Heart left ventricle (tissue), 13 donors: ENCODE results near the gene NEK7.

Experiments
- CTCF ChIP-seq, 12 donors: fragments of 200-600 bp; sonication (generic) in 4 of 12; IDR thresholded peaks; one replicate each; pipeline versions ENCODE4 v1.5.0 to v1.8.0; 2018 to 2022; ENCODE audit warnings: antibody characterized with exemption in 12 of 12, mild to moderate bottlenecking in 5 of 12
- POLR2A ChIP-seq, 2 donors: fragments of 450-650 bp; IDR thresholded peaks; one replicate each; pipeline ENCODE4 v1.6.1; 2017; ENCODE audit warnings: antibody characterized with exemption in 2 of 2, mild to moderate bottlenecking in 2 of 2, moderate library complexity in 2 of 2
- donor health status: ischemic (EF 13 %, LVEDD 7.1; RV severe dilation, severe dysfunction).
- donor health status: DM: no; HTN: yes; CAD: no.
- donor health status: DM: no; HTN: no; CAD: no.
- donor health status: ischemic (EF 25% LVEDD 6.9; RV normal size, moderate dysfunction).
- donor health status: ischemic (EF 25% LVEDD 5.7; RV mildly dilated, moderate dysfunction).
- donor health status: ischemic (EF 35%, LVEDD 5.7; RV mildly dilated, moderate dysfunction).
- donor health status: nonischemic (EF 11% LVEDD 7.7; RV severe dilation, severe dysfunction).
- donor health status: DM: yes; HTN: yes; CAD: no.
- donor health status: PGD.
- donor health status: ischemic (EF 29% LVEDD 5.4; RV normal size, mild dysfunction).
- donor health status: nonischemic (EF 23%, LVEDD 6.1; RV moderate dilation, normal function).

- TF ChIP-seq CTCF (IDR thresholded peaks at IDR 0.05) (no peak), POLR2A (IDR thresholded peaks at IDR 0.05) (no peak)
Measured at GRCh38 chr1:198121056-198121826, 35.6 kb upstream of the NEK7 start.
